Measurements from ENCODE around the gene ATP6V0A4.
"Not testable (repeated sequence)": the region's sequence is repeated elsewhere in the genome, so short reads cannot be mapped to it uniquely, and the experiment has no call there.

Gene ATP6V0A4

DNA sequence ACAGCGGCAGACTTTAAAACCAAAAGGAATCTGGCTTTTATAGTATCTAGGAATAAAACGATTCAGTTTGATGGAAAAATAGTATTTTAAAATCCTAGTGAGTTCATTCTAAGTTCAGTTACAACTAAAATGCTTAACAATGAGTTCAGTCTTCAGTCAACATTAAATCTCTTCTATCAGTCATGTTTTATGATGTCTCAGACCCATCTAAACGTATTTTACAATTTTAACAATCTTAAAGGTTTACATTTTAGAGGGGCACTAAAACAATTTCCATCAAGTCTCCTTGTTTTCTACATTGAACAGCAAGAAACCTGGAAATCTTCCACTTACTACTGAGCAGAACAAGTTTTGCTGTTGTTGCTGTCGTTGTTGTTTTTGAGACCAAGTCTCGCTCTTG, 106.8 kb downstream of the ATP6V0A4 start:
- Histone ChIP-seq H3K9me3 (ENCODE audit: control insufficient read depth in 1 of 2, low read length in 2 of 2) (no peaks in the 10 kb centered on the region), H3K27me3 (ENCODE audit: control insufficient read depth in 1 of 2, insufficient read depth in 2 of 2, low read length in 2 of 2) (no peaks in the 10 kb centered on the region), H3K9ac (ENCODE audit: low read depth in 1 of 2, low read length in 2 of 2) (no peak overlapping the region), H3K27ac (ENCODE audit: low read depth, low read length) (no peak overlapping the region), H3K36me3 (ENCODE audit: control insufficient read depth in 1 of 2, insufficient read depth in 2 of 2, low read length in 2 of 2) (no peaks in the 10 kb centered on the region), H3K4me1 (ENCODE audit: control insufficient read depth in 1 of 2, insufficient read depth in 2 of 2, low read length in 2 of 2) (no peaks in the 10 kb centered on the region), H3K4me3 (ENCODE audit: low read depth in 1 of 2, low read length in 2 of 2) (no peak overlapping the region)

GRCh38 chr7:138690495-138690894, 107.5 kb downstream of the ATP6V0A4 start:
- no peaks in the 10 kb centered on the region for H3K36me3 ChIP-seq (ENCODE audit: control insufficient read depth in 1 of 2, insufficient read depth in 2 of 2, low read length in 2 of 2)
- no peak overlapping the region for H3K4me3 ChIP-seq (ENCODE audit: low read depth in 1 of 2, low read length in 2 of 2)
- H3K9ac ChIP-seq (ENCODE audit: low read depth in 1 of 2, low read length in 2 of 2) = no peak overlapping the region
- H3K27me3 ChIP-seq (ENCODE audit: control insufficient read depth in 1 of 2, insufficient read depth in 2 of 2, low read length in 2 of 2) = no peaks in the 10 kb centered on the region
- H3K27ac ChIP-seq (ENCODE audit: low read depth, low read length) = no peak overlapping the region
- H3K9me3 ChIP-seq (ENCODE audit: control insufficient read depth in 1 of 2, low read length in 2 of 2) = no peaks in the 10 kb centered on the region
- H3K4me1 ChIP-seq (ENCODE audit: control insufficient read depth in 1 of 2, insufficient read depth in 2 of 2, low read length in 2 of 2) = no peaks in the 10 kb centered on the region

GRCh38 chr7:138688037-138688436, 110.0 kb downstream of the ATP6V0A4 start:
- H3K9ac ChIP-seq (ENCODE audit: low read depth in 1 of 2, low read length in 2 of 2); H3K36me3 ChIP-seq (ENCODE audit: control insufficient read depth in 1 of 2, insufficient read depth in 2 of 2, low read length in 2 of 2); H3K4me3 ChIP-seq (ENCODE audit: low read depth in 1 of 2, low read length in 2 of 2); H3K27ac ChIP-seq (ENCODE audit: low read depth, low read length); H3K9me3 ChIP-seq (ENCODE audit: control insufficient read depth in 1 of 2, low read length in 2 of 2); H3K27me3 ChIP-seq (ENCODE audit: control insufficient read depth in 1 of 2, insufficient read depth in 2 of 2, low read length in 2 of 2); H3K4me1 ChIP-seq (ENCODE audit: control insufficient read depth in 1 of 2, insufficient read depth in 2 of 2, low read length in 2 of 2): not testable (repeated sequence)

DNA sequence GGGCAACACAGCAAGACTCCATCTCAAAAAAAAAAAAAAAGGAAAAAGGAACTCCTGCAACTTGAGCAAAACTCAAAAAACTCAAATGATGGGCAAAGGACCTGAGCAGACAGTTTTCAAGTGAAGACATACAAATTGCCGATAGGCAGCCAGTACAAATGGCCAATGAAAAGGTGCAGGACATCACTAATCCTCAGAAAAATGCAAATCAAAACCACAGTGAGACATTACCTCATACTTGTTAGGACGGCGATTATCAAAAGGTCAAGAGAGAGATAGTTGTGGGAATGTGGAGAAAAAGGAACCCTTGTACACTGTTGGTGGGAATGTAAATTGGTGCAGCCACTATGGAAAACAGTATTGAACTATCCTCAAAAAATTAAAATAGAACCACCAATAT, 113.7 kb downstream of the ATP6V0A4 start:
- Histone ChIP-seq H3K9ac (ENCODE audit: low read depth in 1 of 2, low read length in 2 of 2) (no peak overlapping the region), H3K27ac (ENCODE audit: low read depth, low read length) (no peak overlapping the region), H3K4me3 (ENCODE audit: low read depth in 1 of 2, low read length in 2 of 2) (no peak overlapping the region), H3K27me3 (ENCODE audit: control insufficient read depth in 1 of 2, insufficient read depth in 2 of 2, low read length in 2 of 2) (no peaks in the 10 kb centered on the region), H3K4me1 (ENCODE audit: control insufficient read depth in 1 of 2, insufficient read depth in 2 of 2, low read length in 2 of 2) (no peaks in the 10 kb centered on the region), H3K9me3 (ENCODE audit: control insufficient read depth in 1 of 2, low read length in 2 of 2) (no peaks in the 10 kb centered on the region), H3K36me3 (ENCODE audit: control insufficient read depth in 1 of 2, insufficient read depth in 2 of 2, low read length in 2 of 2) (no peaks in the 10 kb centered on the region)

DNA sequence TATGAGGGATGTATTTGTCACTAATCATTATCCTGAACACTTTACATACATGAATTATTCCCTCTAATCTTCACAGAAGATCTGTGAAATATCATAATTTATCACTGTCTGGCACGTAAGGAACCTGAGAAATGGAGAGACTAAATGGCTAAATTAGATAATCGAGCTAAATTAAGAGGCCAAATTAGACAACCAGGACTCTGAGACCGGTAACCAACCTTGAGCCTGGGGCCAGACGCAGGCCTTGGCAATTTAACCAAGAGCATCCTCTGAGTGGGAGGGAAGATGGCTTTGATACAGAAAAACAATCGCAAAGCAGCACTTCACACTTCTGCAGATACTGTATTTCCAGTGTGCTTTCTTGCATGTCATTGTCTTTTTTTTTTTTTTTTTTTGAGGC, 118.2 kb downstream of the ATP6V0A4 start:
- Histone ChIP-seq H3K27ac (ENCODE audit: low read depth, low read length) (no peak overlapping the region), H3K9me3 (ENCODE audit: control insufficient read depth in 1 of 2, low read length in 2 of 2) (no peaks in the 10 kb centered on the region), H3K27me3 (ENCODE audit: control insufficient read depth in 1 of 2, insufficient read depth in 2 of 2, low read length in 2 of 2) (no peaks in the 10 kb centered on the region), H3K9ac (ENCODE audit: low read depth in 1 of 2, low read length in 2 of 2) (no peak overlapping the region), H3K36me3 (ENCODE audit: control insufficient read depth in 1 of 2, insufficient read depth in 2 of 2, low read length in 2 of 2) (no peaks in the 10 kb centered on the region), H3K4me1 (ENCODE audit: control insufficient read depth in 1 of 2, insufficient read depth in 2 of 2, low read length in 2 of 2) (no peaks in the 10 kb centered on the region), H3K4me3 (ENCODE audit: low read depth in 1 of 2, low read length in 2 of 2) (no peak overlapping the region)

- Histone ChIP-seq H3K36me3 (ENCODE audit: control insufficient read depth in 1 of 2, insufficient read depth in 2 of 2, low read length in 2 of 2) (no peaks in the 10 kb centered on the region), H3K27me3 (ENCODE audit: control insufficient read depth in 1 of 2, insufficient read depth in 2 of 2, low read length in 2 of 2) (no peaks in the 10 kb centered on the region), H3K4me1 (ENCODE audit: control insufficient read depth in 1 of 2, insufficient read depth in 2 of 2, low read length in 2 of 2) (no peaks in the 10 kb centered on the region), H3K27ac (ENCODE audit: low read depth, low read length) (no peak overlapping the region), H3K9me3 (ENCODE audit: control insufficient read depth in 1 of 2, low read length in 2 of 2) (no peaks in the 10 kb centered on the region), H3K4me3 (ENCODE audit: low read depth in 1 of 2, low read length in 2 of 2) (no peak overlapping the region), H3K9ac (ENCODE audit: low read depth in 1 of 2, low read length in 2 of 2) (no peak overlapping the region)
Measured at GRCh38 chr7:138670594-138670993, 127.4 kb downstream of the ATP6V0A4 start.

DNA sequence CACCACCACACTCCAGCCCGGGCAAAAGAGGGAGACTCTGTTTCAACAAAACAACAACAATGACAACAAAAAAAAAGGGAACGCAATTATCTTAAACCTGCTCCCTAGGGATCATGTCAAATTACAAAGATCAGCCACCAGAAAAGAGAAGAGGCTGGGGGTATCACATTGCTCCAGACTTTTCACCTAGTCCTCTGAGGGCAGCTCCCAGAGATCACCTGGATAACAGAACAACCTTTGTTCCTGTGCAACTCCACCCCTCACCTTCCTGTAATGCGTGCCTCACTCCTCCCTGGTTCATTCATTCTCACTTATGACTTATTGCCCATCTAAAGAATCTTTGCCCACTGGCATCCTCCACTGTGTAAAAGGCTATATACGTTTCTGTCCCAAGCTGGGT, 128.6 kb downstream of the ATP6V0A4 start:
- no peak overlapping the region for H3K4me3 ChIP-seq (ENCODE audit: low read depth in 1 of 2, low read length in 2 of 2)
- H3K9me3 ChIP-seq (ENCODE audit: control insufficient read depth in 1 of 2, low read length in 2 of 2) = no peaks in the 10 kb centered on the region
- H3K9ac ChIP-seq (ENCODE audit: low read depth in 1 of 2, low read length in 2 of 2) = no peak overlapping the region
- H3K27ac ChIP-seq (ENCODE audit: low read depth, low read length) = no peak overlapping the region
- H3K36me3 ChIP-seq (ENCODE audit: control insufficient read depth in 1 of 2, insufficient read depth in 2 of 2, low read length in 2 of 2) = no peaks in the 10 kb centered on the region
- no peaks in the 10 kb centered on the region for H3K27me3 ChIP-seq (ENCODE audit: control insufficient read depth in 1 of 2, insufficient read depth in 2 of 2, low read length in 2 of 2)
- H3K4me1 ChIP-seq (ENCODE audit: control insufficient read depth in 1 of 2, insufficient read depth in 2 of 2, low read length in 2 of 2) = peaks cover 0 to 4% of the 10 kb centered on the region in 2 donors

GRCh38 chr7:138668946-138669345, 129.1 kb downstream of the ATP6V0A4 start:
- Histone ChIP-seq H3K27me3 (ENCODE audit: control insufficient read depth in 1 of 2, insufficient read depth in 2 of 2, low read length in 2 of 2) (no peaks in the 10 kb centered on the region), H3K9me3 (ENCODE audit: control insufficient read depth in 1 of 2, low read length in 2 of 2) (no peaks in the 10 kb centered on the region), H3K27ac (ENCODE audit: low read depth, low read length) (no peak overlapping the region), H3K4me3 (ENCODE audit: low read depth in 1 of 2, low read length in 2 of 2) (no peak overlapping the region), H3K4me1 (ENCODE audit: control insufficient read depth in 1 of 2, insufficient read depth in 2 of 2, low read length in 2 of 2) (peaks cover 0 to 4% of the 10 kb centered on the region in 2 donors), H3K9ac (ENCODE audit: low read depth in 1 of 2, low read length in 2 of 2) (no peak overlapping the region), H3K36me3 (ENCODE audit: control insufficient read depth in 1 of 2, insufficient read depth in 2 of 2, low read length in 2 of 2) (no peaks in the 10 kb centered on the region)

- Histone ChIP-seq H3K27ac (ENCODE audit: low read depth, low read length) (no peak overlapping the region), H3K27me3 (ENCODE audit: control insufficient read depth in 1 of 2, insufficient read depth in 2 of 2, low read length in 2 of 2) (no peaks in the 10 kb centered on the region), H3K36me3 (ENCODE audit: control insufficient read depth in 1 of 2, insufficient read depth in 2 of 2, low read length in 2 of 2) (no peaks in the 10 kb centered on the region), H3K9me3 (ENCODE audit: control insufficient read depth in 1 of 2, low read length in 2 of 2) (no peaks in the 10 kb centered on the region), H3K4me1 (ENCODE audit: control insufficient read depth in 1 of 2, insufficient read depth in 2 of 2, low read length in 2 of 2) (peaks cover 0 to 4% of the 10 kb centered on the region in 2 donors), H3K9ac (ENCODE audit: low read depth in 1 of 2, low read length in 2 of 2) (no peak overlapping the region), H3K4me3 (ENCODE audit: low read depth in 1 of 2, low read length in 2 of 2) (no peak overlapping the region)
Measured at GRCh38 chr7:138668229-138668596, 129.8 kb downstream of the ATP6V0A4 start.

- H3K9me3 ChIP-seq (ENCODE audit: control insufficient read depth in 1 of 2, low read length in 2 of 2) = no peaks in the 10 kb centered on the region
- H3K27me3 ChIP-seq (ENCODE audit: control insufficient read depth in 1 of 2, insufficient read depth in 2 of 2, low read length in 2 of 2) = no peaks in the 10 kb centered on the region
- no peak overlapping the region for H3K27ac ChIP-seq (ENCODE audit: low read depth, low read length)
- H3K36me3 ChIP-seq (ENCODE audit: control insufficient read depth in 1 of 2, insufficient read depth in 2 of 2, low read length in 2 of 2) = no peaks in the 10 kb centered on the region
- no peak overlapping the region for H3K4me3 ChIP-seq (ENCODE audit: low read depth in 1 of 2, low read length in 2 of 2)
- peaks cover 0 to 4% of the 10 kb centered on the region in 2 donors for H3K4me1 ChIP-seq (ENCODE audit: control insufficient read depth in 1 of 2, insufficient read depth in 2 of 2, low read length in 2 of 2)
- no peak overlapping the region for H3K9ac ChIP-seq (ENCODE audit: low read depth in 1 of 2, low read length in 2 of 2)
Measured at GRCh38 chr7:138667535-138668228, 130.3 kb downstream of the ATP6V0A4 start.

- H3K4me3 ChIP-seq (ENCODE audit: low read depth in 1 of 2, low read length in 2 of 2) = no peak overlapping the region
- H3K4me1 ChIP-seq (ENCODE audit: control insufficient read depth in 1 of 2, insufficient read depth in 2 of 2, low read length in 2 of 2) = peaks cover 0 to 4% of the 10 kb centered on the region in 2 donors
- no peaks in the 10 kb centered on the region for H3K27me3 ChIP-seq (ENCODE audit: control insufficient read depth in 1 of 2, insufficient read depth in 2 of 2, low read length in 2 of 2)
- H3K27ac ChIP-seq (ENCODE audit: low read depth, low read length) = no peak overlapping the region
- no peaks in the 10 kb centered on the region for H3K9me3 ChIP-seq (ENCODE audit: control insufficient read depth in 1 of 2, low read length in 2 of 2)
- H3K36me3 ChIP-seq (ENCODE audit: control insufficient read depth in 1 of 2, insufficient read depth in 2 of 2, low read length in 2 of 2) = no peaks in the 10 kb centered on the region
- no peak overlapping the region for H3K9ac ChIP-seq (ENCODE audit: low read depth in 1 of 2, low read length in 2 of 2)
Measured at GRCh38 chr7:138666385-138666784, 131.6 kb downstream of the ATP6V0A4 start.
